Measurements from ENCODE around the gene FCRL2.

DNA sequence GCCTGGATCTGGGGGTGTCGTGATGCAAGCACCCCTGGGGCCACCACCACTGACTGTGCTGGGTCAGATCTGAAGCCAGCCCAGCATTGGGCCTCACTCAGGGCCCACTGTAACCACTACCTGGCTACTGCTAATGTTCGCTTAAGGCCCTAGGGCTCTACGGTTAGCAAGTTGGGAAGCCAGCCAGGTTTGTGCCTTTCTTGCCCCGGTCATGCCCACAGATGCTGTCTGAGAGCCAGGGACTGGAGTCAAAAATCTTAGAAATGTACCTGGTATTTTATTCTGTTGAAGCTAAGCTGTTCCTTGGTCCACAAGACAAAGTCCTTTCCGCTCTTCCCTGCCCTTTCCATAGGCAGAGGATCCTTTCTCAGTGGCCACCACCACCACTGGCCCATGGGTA is 61.2 kb downstream of the FCRL2 start:
- no peak for TF ChIP-seq CTCF (IDR thresholded peaks at IDR 0.05)
- TF ChIP-seq POLR2A (IDR thresholded peaks at IDR 0.05) = no peak
